HEK293 (cell line): ENCODE results near the gene SPTBN5.

Experiments
- CTCF ChIA-PET: fragments of 350-600 bp; formaldehyde crosslinking; extraction: SDS; loops from one replicate; lab custom pipeline; 2021; ENCODE audit warnings: antibody characterized with exemption; lab: Yijun Ruan, JAX
- POLR2A ChIA-PET: fragments of 300-600 bp; formaldehyde crosslinking; extraction: SDS; loops from one replicate; lab custom pipeline; 2020; ENCODE audit warnings: antibody characterized with exemption, inconsistent platforms; lab: Yijun Ruan, JAX
- H3K27ac ChIP-seq: fragments of 200-500 bp; sonication (Bioruptor generic); 2 replicates; pipeline ENCODE4 v1.5.1; 2014; ENCODE audit warnings: low read depth, low read length, control low read depth, inconsistent platforms; ENCODE audit errors: extremely low read depth
- H3K36me3 ChIP-seq, 2 experiments: fragments of 200-500 bp in 1 of 2; sonication (Bioruptor generic) in 1 of 2; 1 replicate in 1 of 2; 2 replicates in 1 of 2; pipeline ENCODE4 v1.5.1; 2014 to 2017; ENCODE audit warnings: inconsistent platforms in 2 of 2, low read length in 2 of 2; ENCODE audit not compliant: control insufficient read depth in 2 of 2, insufficient read depth in 1 of 2
- H3K4me1 ChIP-seq: fragments of 200-500 bp; sonication (Bioruptor generic); 2 replicates; pipeline ENCODE4 v1.5.1; 2014; ENCODE audit warnings: mild to moderate bottlenecking, low read length, inconsistent platforms; ENCODE audit not compliant: control insufficient read depth, insufficient read depth
- H3K4me3 ChIP-seq: 2 replicates; pipeline ENCODE4 v1.5.1; 2011; ENCODE audit warnings: low read depth, mild to moderate bottlenecking, control low read depth, low read length, moderate library complexity
- H3K9me3 ChIP-seq: fragments of 200-500 bp; sonication (Bioruptor generic); 2 replicates; pipeline ENCODE4 v1.5.1; 2014; ENCODE audit warnings: low read depth, low read length, inconsistent platforms; ENCODE audit not compliant: control insufficient read depth, insufficient read depth
- BCL6B ChIP-seq: fragments of 450-650 bp; formaldehyde crosslinking; IDR thresholded peaks from 2 replicates; pipeline ENCODE4 v1.5.1; 2017; ENCODE audit warnings: missing biosample characterization, missing genetic modification characterization
- PRDM4 ChIP-seq: fragments of 450-650 bp; formaldehyde crosslinking; IDR thresholded peaks from 2 replicates; pipeline ENCODE4 v1.5.1; 2017; ENCODE audit warnings: missing biosample characterization, missing genetic modification characterization
- SALL2 ChIP-seq: fragments of 450-650 bp; formaldehyde crosslinking; IDR thresholded peaks from 2 replicates; pipeline ENCODE4 v1.5.0; 2017; ENCODE audit warnings: missing biosample characterization, mild to moderate bottlenecking, missing genetic modification characterization, borderline replicate concordance
- SP7 ChIP-seq: fragments of 450-650 bp; formaldehyde crosslinking; IDR thresholded peaks from 2 replicates; pipeline ENCODE4 v1.5.1; 2016; ENCODE audit warnings: missing biosample characterization, missing genetic modification characterization
- WT1 ChIP-seq: fragments of 450-650 bp; formaldehyde crosslinking; IDR thresholded peaks from 2 replicates; pipeline ENCODE4 v1.5.1; 2016; ENCODE audit warnings: missing biosample characterization, missing genetic modification characterization
- ZBTB17 ChIP-seq: fragments of 450-650 bp; formaldehyde crosslinking; IDR thresholded peaks from 2 replicates; pipeline ENCODE4 v1.5.1; 2016; ENCODE audit warnings: missing biosample characterization, missing genetic modification characterization
- ZBTB6 ChIP-seq: fragments of 450-650 bp; formaldehyde crosslinking; IDR thresholded peaks from 2 replicates; pipeline ENCODE4 v1.5.1; 2017; ENCODE audit warnings: missing biosample characterization, missing genetic modification characterization
- ZNF10 ChIP-seq: fragments of 450-650 bp; formaldehyde crosslinking; IDR thresholded peaks from 2 replicates; pipeline ENCODE4 v1.5.1; 2017; ENCODE audit warnings: missing biosample characterization, missing genetic modification characterization
- ZNF114 ChIP-seq: fragments of 450-650 bp; formaldehyde crosslinking; IDR thresholded peaks from 2 replicates; pipeline ENCODE4 v1.5.0; 2017; ENCODE audit warnings: missing biosample characterization, missing genetic modification characterization
- ZNF148 ChIP-seq: fragments of 450-650 bp; formaldehyde crosslinking; IDR thresholded peaks from 2 replicates; pipeline ENCODE4 v1.5.0; 2017; ENCODE audit warnings: missing biosample characterization, missing genetic modification characterization, borderline replicate concordance
- ZNF16 ChIP-seq: fragments of 450-650 bp; formaldehyde crosslinking; IDR thresholded peaks from 2 replicates; pipeline ENCODE4 v1.5.1; 2016; ENCODE audit warnings: low read depth, missing biosample characterization, missing genetic modification characterization
- ZNF19 ChIP-seq: fragments of 450-650 bp; formaldehyde crosslinking; IDR thresholded peaks from 2 replicates; pipeline ENCODE4; 2016; ENCODE audit warnings: missing biosample characterization, missing genetic modification characterization, low read depth
- ZNF223 ChIP-seq: fragments of 450-650 bp; formaldehyde crosslinking; IDR thresholded peaks from 2 replicates; pipeline ENCODE4 v1.5.1; 2016; ENCODE audit warnings: missing biosample characterization, missing genetic modification characterization
- ZNF274 ChIP-seq, 2 experiments: fragments of 200-500 bp in 1 of 2; fragments of 450-650 bp in 1 of 2; sonication (Bioruptor generic) in 1 of 2; formaldehyde crosslinking in 1 of 2; IDR thresholded peaks; 2 replicates each; pipeline versions ENCODE4 v1.5.1 to v1.6.1; 2014 to 2016; ENCODE audit warnings: borderline replicate concordance in 1 of 2, inconsistent platforms in 1 of 2, low read length in 1 of 2, missing biosample characterization in 1 of 2, missing genetic modification characterization in 1 of 2
- ZNF404 ChIP-seq: fragments of 450-650 bp; formaldehyde crosslinking; IDR thresholded peaks from 2 replicates; pipeline ENCODE4 v1.5.1; 2017; ENCODE audit warnings: missing biosample characterization, missing genetic modification characterization
- ZNF423 ChIP-seq: fragments of 450-650 bp; formaldehyde crosslinking; IDR thresholded peaks from 2 replicates; pipeline ENCODE4 v1.5.1; 2016; ENCODE audit warnings: missing biosample characterization, missing genetic modification characterization
- ZNF580 ChIP-seq: fragments of 450-650 bp; formaldehyde crosslinking; IDR thresholded peaks from 2 replicates; pipeline ENCODE4 v1.5.1; 2016; ENCODE audit warnings: missing biosample characterization, missing genetic modification characterization
- ZNF585B ChIP-seq: fragments of 450-650 bp; formaldehyde crosslinking; IDR thresholded peaks from 2 replicates; pipeline ENCODE4 v1.5.1; 2016; ENCODE audit warnings: missing biosample characterization, missing genetic modification characterization
- ZNF610 ChIP-seq: fragments of 450-650 bp; formaldehyde crosslinking; IDR thresholded peaks from 2 replicates; pipeline ENCODE4 v1.5.1; 2016; ENCODE audit warnings: missing biosample characterization, missing genetic modification characterization, borderline replicate concordance
- ZNF670 ChIP-seq: fragments of 450-650 bp; formaldehyde crosslinking; IDR thresholded peaks from 2 replicates; pipeline ENCODE4 v1.5.1; 2016; ENCODE audit warnings: missing biosample characterization, missing genetic modification characterization, low read depth
- ZNF701 ChIP-seq: fragments of 450-650 bp; formaldehyde crosslinking; IDR thresholded peaks from 2 replicates; pipeline ENCODE4 v1.5.1; 2016; ENCODE audit warnings: missing biosample characterization, missing genetic modification characterization
- ZNF707 ChIP-seq: fragments of 450-650 bp; formaldehyde crosslinking; IDR thresholded peaks from 2 replicates; pipeline ENCODE4 v1.5.1; 2016; ENCODE audit warnings: missing biosample characterization, missing genetic modification characterization
- ZNF768 ChIP-seq: fragments of 450-650 bp; formaldehyde crosslinking; IDR thresholded peaks from 2 replicates; pipeline ENCODE4 v1.5.1; 2018; ENCODE audit warnings: missing biosample characterization, mild to moderate bottlenecking, missing genetic modification characterization
- ZSCAN30 ChIP-seq: fragments of 450-650 bp; IDR thresholded peaks from 2 replicates; pipeline ENCODE4 v1.5.1; 2018; ENCODE audit warnings: missing biosample characterization, mild to moderate bottlenecking, missing genetic modification characterization, moderate library complexity
- TF ChIP-seq, protein P1 (sequence below): sonication (generic); formaldehyde crosslinking; IDR thresholded peaks from 2 replicates; pipeline ENCODE4 v1.8.1; 2022; ENCODE audit warnings: mild to moderate bottlenecking, moderate library complexity, missing genetic modification reagents

SPTBN5 gene

GRCh38 chr15:41801850-41802455, 91.9 kb downstream of the SPTBN5 start (continued):
- TF ChIP-seq BCL6B (no peak), ZNF580 (tag by site-specific recombination) (no peak), ZNF404 (tag by site-specific recombination) (no peak), ZNF610 (tag by site-specific recombination) (no peak), ZNF19 (no peak), ZNF223 (no peak), ZNF707 (tag by site-specific recombination) (no peak)

- POLR2A ChIA-PET = no interaction called here
- CTCF ChIA-PET = interaction anchor here (0.6 to 0.9 kb wide), 2 partner anchors 25 to 330 kb away, joined by 3 read pairs; no protein-coding TSS in a partner anchor
- Histone ChIP-seq H3K27ac (no peak overlapping the region), H3K36me3 (peaks cover 0 to 8% of the 10 kb centered on the region in 2 experiments; a peak in 1 of 3 replicates), H3K4me1 (no peaks in the 10 kb centered on the region), H3K4me3 (no peak overlapping the region), H3K9me3 (no peaks in the 10 kb centered on the region)
- TF ChIP-seq ZNF223 (no peak), ZNF148 (tag by site-specific recombination) (no peak), ZNF16 (tag by site-specific recombination) (no peak), PRDM4 (tag by site-specific recombination) (no peak)
Measured at GRCh38 chr15:41801185-41801584, 92.7 kb downstream of the SPTBN5 start.

- H3K4me1 ChIP-seq = no peaks in the 10 kb centered on the region
- no peak overlapping the region for H3K4me3 ChIP-seq
- ChIA-PET POLR2A (no interaction called here), CTCF (interaction anchor here (0.6 kb wide), 1 partner anchor 85 kb away, joined by 3 read pairs; no protein-coding TSS in a partner anchor)
- no peak overlapping the region for H3K27ac ChIP-seq
- H3K9me3 ChIP-seq = no peaks in the 10 kb centered on the region
- peaks cover 0 to 8% of the 10 kb centered on the region in 2 experiments; a peak in 1 of 3 replicates for H3K36me3 ChIP-seq
- TF ChIP-seq ZBTB6 = no peak
- no peak for TF ChIP-seq ZNF114 (tag by site-specific recombination)
- TF ChIP-seq SP7 = no peak
- TF ChIP-seq ZSCAN30 = no peak
- no peak for TF ChIP-seq ZNF423
- TF ChIP-seq ZNF670 (tag by site-specific recombination) = no peak
- no peak for TF ChIP-seq ZNF585B (tag by site-specific recombination)
- TF ChIP-seq, protein P1, sequence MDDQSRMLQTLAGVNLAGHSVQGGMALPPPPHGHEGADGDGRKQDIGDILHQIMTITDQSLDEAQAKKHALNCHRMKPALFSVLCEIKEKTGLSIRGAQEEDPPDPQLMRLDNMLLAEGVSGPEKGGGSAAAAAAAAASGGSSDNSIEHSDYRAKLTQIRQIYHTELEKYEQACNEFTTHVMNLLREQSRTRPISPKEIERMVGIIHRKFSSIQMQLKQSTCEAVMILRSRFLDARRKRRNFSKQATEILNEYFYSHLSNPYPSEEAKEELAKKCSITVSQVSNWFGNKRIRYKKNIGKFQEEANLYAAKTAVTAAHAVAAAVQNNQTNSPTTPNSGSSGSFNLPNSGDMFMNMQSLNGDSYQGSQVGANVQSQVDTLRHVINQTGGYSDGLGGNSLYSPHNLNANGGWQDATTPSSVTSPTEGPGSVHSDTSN (CRISPR knock-in tag) = no peak
- TF ChIP-seq ZBTB17 (tag by site-specific recombination) = no peak
- TF ChIP-seq ZNF10 = no peak
- no peak for TF ChIP-seq ZNF768 (tag by site-specific recombination)
- TF ChIP-seq ZNF274 (IDR thresholded peaks at IDR 0.05; ENCODE audit: low read length) = no peak
- no peak for TF ChIP-seq ZNF274 (tag by site-specific recombination; IDR thresholded peaks at IDR 0.05; ENCODE audit: borderline replicate concordance)
- no peak for TF ChIP-seq WT1
- TF ChIP-seq SALL2 (tag by site-specific recombination) = no peak
- no peak for TF ChIP-seq ZNF701 (tag by site-specific recombination)
Measured at GRCh38 chr15:41799488-41799805, 94.4 kb downstream of the SPTBN5 start.
